PC-3 (cell line): ENCODE measurements around the gene APOM. TPM values are rescaled to one million over a fixed set of nuclear protein-coding genes. Genes with fewer than 3 reads are reported as not detected.

Experiments
- ATAC-seq: fragments of 200-7000 bp; cut with Tn5 transposase; 2 replicates; pipeline ENCODE4 v1.9.1; 2020; ENCODE audit warnings: mild to moderate bottlenecking, moderate library complexity
- BruUV-seq: library from RNA; stranded (reverse); fragments of 400-500 nt; replicated peaks from 2 replicates; lab custom pipeline; 2021; lab: Mats Ljungman, UMichigan
- CTCF ChIA-PET: fragments of 300-600 bp; sonication (Branson Sonifier 250); formaldehyde crosslinking; loops from one replicate; lab custom pipeline; 2022; ENCODE audit warnings: antibody characterized with exemption; lab: Charles Lee
- POLR2A ChIA-PET: fragments of 300-600 bp; sonication (Branson Sonifier 250); formaldehyde crosslinking; loops from one replicate; lab custom pipeline; 2022; ENCODE audit warnings: antibody characterized with exemption; ENCODE audit not compliant: unreplicated experiment; lab: Charles Lee
- DNase-seq: peaks from one replicate; pipeline ENCODE4 v3.0.0-alpha.2; 2015
- H2AFZ ChIP-seq: fragments of 300-600 bp; sonication (generic); 2 replicates; pipeline ENCODE4 v1.6.0; 2016; ENCODE audit warnings: antibody characterized with exemption, low read length
- H3F3A ChIP-seq: fragments of 300-600 bp; sonication (generic); one replicate; pipeline ENCODE4 v1.6.0; 2017; ENCODE audit warnings: antibody characterized with exemption, low read length, control low read depth, mild to moderate bottlenecking; ENCODE audit not compliant: unreplicated experiment
- H3K27ac ChIP-seq: fragments of 300-600 bp; sonication (generic); 2 replicates; pipeline ENCODE4 v1.5.1; 2016; ENCODE audit warnings: mild to moderate bottlenecking, low read length
- H3K27me3 ChIP-seq: fragments of 300-600 bp; sonication (generic); 2 replicates; pipeline ENCODE4 v1.6.1; 2016; ENCODE audit warnings: low read length, mixed read lengths
- H3K36me3 ChIP-seq: fragments of 300-600 bp; sonication (generic); 2 replicates; pipeline ENCODE4 v1.6.1; 2016; ENCODE audit warnings: low read depth, mixed run types, low read length, mixed read lengths
- H3K4me1 ChIP-seq: fragments of 300-600 bp; sonication (generic); 2 replicates; pipeline ENCODE4 v1.5.1; 2016; ENCODE audit warnings: low read length; ENCODE audit not compliant: insufficient read depth
- H3K4me2 ChIP-seq: fragments of 300-600 bp; sonication (generic); 2 replicates; pipeline ENCODE4 v1.6.0; 2016; ENCODE audit warnings: low read length
- H3K4me3 ChIP-seq: fragments of 300-600 bp; sonication (generic); 2 replicates; pipeline ENCODE4 v1.5.1; 2016; ENCODE audit warnings: mild to moderate bottlenecking, low read length, mixed read lengths
- H3K79me2 ChIP-seq: fragments of 300-600 bp; sonication (generic); 2 replicates; pipeline ENCODE4 v1.6.1; 2017; ENCODE audit warnings: low read length, mixed read lengths
- H3K9ac ChIP-seq: fragments of 300-600 bp; sonication (generic); 2 replicates; pipeline ENCODE4 v1.6.0; 2016; ENCODE audit warnings: mild to moderate bottlenecking, low read length
- H3K9me2 ChIP-seq: fragments of 300-600 bp; sonication (generic); replicated peaks from 2 replicates; pipeline ENCODE4 v1.6.1; 2016; ENCODE audit warnings: mixed run types, low read length, mixed read lengths
- H3K9me3 ChIP-seq: fragments of 300-600 bp; sonication (generic); 2 replicates; pipeline ENCODE4 v1.6.1; 2016; ENCODE audit warnings: low read length, mixed read lengths
- H4K20me1 ChIP-seq: fragments of 300-600 bp; sonication (generic); 2 replicates; pipeline ENCODE4 v1.6.1; 2016; ENCODE audit warnings: low read length, mixed read lengths
- EZH2 ChIP-seq: fragments of 300-600 bp; sonication (generic); IDR thresholded peaks from one replicate; pipeline ENCODE4 v1.6.1; 2017; ENCODE audit warnings: antibody characterized with exemption, mild to moderate bottlenecking, low read length; ENCODE audit not compliant: unreplicated experiment
- EZH2phosphoT487 ChIP-seq: fragments of 300-600 bp; sonication (generic); IDR thresholded peaks from 2 replicates; pipeline ENCODE4 v1.6.1; 2018; ENCODE audit warnings: mild to moderate bottlenecking, antibody characterized with exemption, low read length, borderline replicate concordance
- intact Hi-C: fragments of 100-400 bp; cut with micrococcal nuclease; formaldehyde crosslinking; loops from 2 replicates; pipeline ENCODE4 v1.9.0; 2023
- total RNA-seq: library from RNA; depleted of rRNA; stranded (reverse); fragments of >200 nt; gene quantifications from 2 replicates; pipeline ENCODE4 v1.2.3, GENCODE V29; 2014
- TF ChIP-seq, protein P1 (sequence below): fragments of 300-600 bp; sonication (generic); conservative IDR thresholded peaks from 2 replicates; pipeline ENCODE4 v1.5.1; 2017; ENCODE audit warnings: antibody characterized with exemption, low read depth, mild to moderate bottlenecking, low read length

Gene APOM
- total RNA-seq, 1 experiment from 2014 or later, result 2.2 TPM

DNA sequence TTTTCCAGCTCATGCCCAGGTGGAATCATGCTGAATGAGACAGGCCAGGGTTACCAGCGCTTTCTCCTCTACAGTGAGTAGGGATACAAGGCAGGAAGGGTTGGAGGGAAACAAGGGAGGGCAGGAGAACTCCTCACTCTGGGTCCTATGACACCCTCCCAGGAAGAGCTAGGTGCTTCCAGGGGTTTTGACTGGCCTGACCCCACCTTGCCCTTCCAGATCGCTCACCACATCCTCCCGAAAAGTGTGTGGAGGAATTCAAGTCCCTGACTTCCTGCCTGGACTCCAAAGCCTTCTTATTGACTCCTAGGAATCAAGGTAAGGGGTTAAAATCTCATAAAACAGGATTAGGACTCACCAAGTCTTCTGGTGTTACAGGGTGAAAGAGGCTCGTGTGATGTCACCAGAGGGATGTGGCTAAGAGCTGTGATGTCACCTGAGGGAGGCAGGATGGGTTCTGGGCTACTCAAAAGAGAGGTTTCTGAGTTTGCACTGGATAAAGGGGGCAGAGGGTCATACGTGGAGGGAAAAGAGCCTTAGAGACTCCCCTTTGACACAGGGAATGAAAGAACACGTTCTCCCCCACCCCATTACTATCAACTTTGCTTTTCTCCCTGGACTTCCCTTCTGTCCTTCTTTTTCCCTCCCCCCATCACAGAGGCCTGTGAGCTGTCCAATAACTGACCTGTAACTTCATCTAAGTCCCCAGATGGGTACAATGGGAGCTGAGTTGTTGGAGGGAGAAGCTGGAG lies 1.9 kb downstream of the APOM start:
- H3K9me3 ChIP-seq, result no peaks in the 10 kb centered on the region
- peaks cover 38% of the 10 kb centered on the region for H3K4me1 ChIP-seq
- peaks cover 35% of the 10 kb centered on the region for H3K79me2 ChIP-seq
- no peak overlapping the region for H3K9ac ChIP-seq
- TF ChIP-seq EZH2phosphoT487, result no peak
- no peak for TF ChIP-seq EZH2
- no peak overlapping the region for H3K4me3 ChIP-seq
- no peaks in the 10 kb centered on the region for H3F3A ChIP-seq
- H3K9me2 ChIP-seq, result no peaks in the 10 kb centered on the region
- ATAC-seq, result no peak
- DNase-seq, result peak; percentile 19
- BruUV-seq, result no TSS peak
- POLR2A ChIA-PET, result no interaction called here
- no peak overlapping the region for H2AFZ ChIP-seq
- H3K4me2 ChIP-seq, result peak overlapping the region; percentile 99; the same call in 1 of the 2 replicates
- CTCF ChIA-PET, result no interaction called here
- intact Hi-C loops, result no loop called here
- H3K27me3 ChIP-seq, result no peaks in the 10 kb centered on the region
- H3K27ac ChIP-seq, result no peak overlapping the region
- H4K20me1 ChIP-seq, result peaks cover 4% of the 10 kb centered on the region; the same call in 1 of the 2 replicates
- H3K36me3 ChIP-seq, result peaks cover 2% of the 10 kb centered on the region; the same call in 1 of the 2 replicates

DNA sequence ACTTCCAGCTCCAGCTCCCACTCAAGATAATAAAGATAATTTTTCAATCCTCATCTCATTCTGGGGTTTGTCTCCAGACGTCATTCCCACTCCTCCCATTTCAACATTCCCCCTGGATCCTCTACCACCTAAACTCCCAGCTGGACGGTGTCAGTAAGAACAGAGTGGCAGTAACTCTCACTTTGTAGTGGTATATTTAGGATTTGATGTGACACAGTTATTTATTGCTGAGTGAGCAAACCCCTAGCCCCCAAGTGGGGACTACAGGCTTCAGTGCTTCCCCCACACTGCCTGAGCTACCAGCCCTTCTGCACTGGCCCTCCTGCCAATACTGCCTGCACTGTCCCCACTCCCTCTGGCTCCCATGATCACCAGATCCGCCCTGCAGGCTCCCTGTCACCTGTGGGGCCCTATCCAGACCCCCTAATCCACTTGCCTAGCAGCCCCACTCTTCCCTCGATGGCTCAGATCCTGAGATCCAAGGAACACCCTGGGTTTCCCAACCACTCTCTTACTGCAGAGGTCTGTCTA lies 2.5 kb downstream of the APOM start:
- peaks cover 40% of the 10 kb centered on the region for H3K4me1 ChIP-seq
- ChIA-PET POLR2A (no interaction called here), CTCF (no interaction called here)
- no peak overlapping the region for H3K9ac ChIP-seq
- no peak overlapping the region; the same call in 1 of the 2 replicates for H3K4me3 ChIP-seq
- H3K4me2 ChIP-seq, result peak overlapping the region; percentile 99
- ATAC-seq, result no peak
- no peak overlapping the region for H3K27ac ChIP-seq
- no peaks in the 10 kb centered on the region for H3K9me3 ChIP-seq
- intact Hi-C loops, result no loop called here
- no TSS peak for BruUV-seq
- no peaks in the 10 kb centered on the region for H3K9me2 ChIP-seq
- no peaks in the 10 kb centered on the region for H3K27me3 ChIP-seq
- peaks cover 4% of the 10 kb centered on the region; the same call in 1 of the 2 replicates for H4K20me1 ChIP-seq
- H3K79me2 ChIP-seq, result peaks cover 37% of the 10 kb centered on the region
- no peak for DNase-seq
- no peak for TF ChIP-seq EZH2
- TF ChIP-seq, protein P1, sequence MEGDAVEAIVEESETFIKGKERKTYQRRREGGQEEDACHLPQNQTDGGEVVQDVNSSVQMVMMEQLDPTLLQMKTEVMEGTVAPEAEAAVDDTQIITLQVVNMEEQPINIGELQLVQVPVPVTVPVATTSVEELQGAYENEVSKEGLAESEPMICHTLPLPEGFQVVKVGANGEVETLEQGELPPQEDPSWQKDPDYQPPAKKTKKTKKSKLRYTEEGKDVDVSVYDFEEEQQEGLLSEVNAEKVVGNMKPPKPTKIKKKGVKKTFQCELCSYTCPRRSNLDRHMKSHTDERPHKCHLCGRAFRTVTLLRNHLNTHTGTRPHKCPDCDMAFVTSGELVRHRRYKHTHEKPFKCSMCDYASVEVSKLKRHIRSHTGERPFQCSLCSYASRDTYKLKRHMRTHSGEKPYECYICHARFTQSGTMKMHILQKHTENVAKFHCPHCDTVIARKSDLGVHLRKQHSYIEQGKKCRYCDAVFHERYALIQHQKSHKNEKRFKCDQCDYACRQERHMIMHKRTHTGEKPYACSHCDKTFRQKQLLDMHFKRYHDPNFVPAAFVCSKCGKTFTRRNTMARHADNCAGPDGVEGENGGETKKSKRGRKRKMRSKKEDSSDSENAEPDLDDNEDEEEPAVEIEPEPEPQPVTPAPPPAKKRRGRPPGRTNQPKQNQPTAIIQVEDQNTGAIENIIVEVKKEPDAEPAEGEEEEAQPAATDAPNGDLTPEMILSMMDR, result no peak
- peaks cover 4% of the 10 kb centered on the region for H3K36me3 ChIP-seq
- no peaks in the 10 kb centered on the region for H3F3A ChIP-seq
- no peak overlapping the region for H2AFZ ChIP-seq

DNA sequence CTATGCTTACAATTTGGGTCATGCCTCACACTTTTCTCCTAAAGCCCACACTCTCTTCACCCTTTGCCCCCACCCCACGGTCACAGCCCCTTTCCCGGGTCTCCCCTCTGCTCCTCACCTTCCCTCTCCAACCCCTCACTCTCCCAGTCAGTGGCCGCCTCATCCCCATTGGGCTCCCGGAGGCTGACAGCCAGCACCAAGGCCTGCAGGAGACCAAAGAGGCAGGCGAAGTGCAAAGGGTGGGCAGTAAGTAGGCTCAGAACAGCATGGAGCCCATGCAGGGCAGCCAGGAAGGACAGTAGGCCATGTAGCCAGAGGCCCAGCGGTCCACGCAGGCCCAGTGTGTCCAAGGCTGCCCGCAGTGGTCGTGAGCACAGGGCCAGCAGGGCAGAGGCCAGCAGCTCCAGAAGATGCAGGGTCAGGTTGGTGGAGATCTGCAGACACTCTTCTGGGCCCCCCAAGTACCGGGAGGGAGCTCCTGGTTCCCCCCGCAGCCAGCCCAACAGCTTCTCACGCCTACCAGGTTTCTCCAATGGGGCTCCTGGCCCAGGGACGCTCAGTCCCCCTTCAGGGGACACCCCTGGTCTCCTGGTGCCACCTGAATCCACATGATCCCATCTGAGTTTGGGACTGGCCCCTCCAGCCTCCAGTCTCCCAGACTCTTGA lies 3.4 kb downstream of the APOM start:
- peak overlapping the region; percentile 99 for H3K4me2 ChIP-seq
- peaks cover 5% of the 10 kb centered on the region for H3K36me3 ChIP-seq
- peaks cover 4% of the 10 kb centered on the region; the same call in 1 of the 2 replicates for H4K20me1 ChIP-seq
- H3K27me3 ChIP-seq, result no peaks in the 10 kb centered on the region
- H3K4me3 ChIP-seq, result peak overlapping the region; percentile 92
- no peaks in the 10 kb centered on the region for H3K9me2 ChIP-seq
- H2AFZ ChIP-seq, result no peak overlapping the region
- H3F3A ChIP-seq, result no peaks in the 10 kb centered on the region
- peaks cover 46% of the 10 kb centered on the region for H3K79me2 ChIP-seq
- ChIA-PET POLR2A (interaction anchor here (0.6 kb wide), 1 partner anchor 31 kb away, joined by 3 read pairs; no protein-coding TSS in a partner anchor), CTCF (no interaction called here)
- intact Hi-C loops, result no loop called here
- TF ChIP-seq EZH2phosphoT487 (no peak), EZH2 (no peak)
- TF ChIP-seq, protein P1, result no peak
- DNase-seq (no peak), ATAC-seq (no peak)
- no peak overlapping the region for H3K9ac ChIP-seq
- no TSS peak for BruUV-seq
- H3K4me1 ChIP-seq, result peaks cover 45% of the 10 kb centered on the region
- H3K27ac ChIP-seq, result no peak overlapping the region
- no peaks in the 10 kb centered on the region for H3K9me3 ChIP-seq
